NCI-H2196 treated with DMSO at 0.1 percent for 48 hours (cell line): ENCODE measurements around the gene ATG14.
"Not testable (repeated sequence)": the region's sequence is repeated elsewhere in the genome, so short reads cannot be mapped to it uniquely, and the experiment has no call there.

Experiments
- DNase-seq: peaks from one replicate; lab custom pipeline; 2025; ENCODE audit not compliant: unreplicated experiment; lab: John Stamatoyannopoulos, UW

The ATG14 gene, protein sequence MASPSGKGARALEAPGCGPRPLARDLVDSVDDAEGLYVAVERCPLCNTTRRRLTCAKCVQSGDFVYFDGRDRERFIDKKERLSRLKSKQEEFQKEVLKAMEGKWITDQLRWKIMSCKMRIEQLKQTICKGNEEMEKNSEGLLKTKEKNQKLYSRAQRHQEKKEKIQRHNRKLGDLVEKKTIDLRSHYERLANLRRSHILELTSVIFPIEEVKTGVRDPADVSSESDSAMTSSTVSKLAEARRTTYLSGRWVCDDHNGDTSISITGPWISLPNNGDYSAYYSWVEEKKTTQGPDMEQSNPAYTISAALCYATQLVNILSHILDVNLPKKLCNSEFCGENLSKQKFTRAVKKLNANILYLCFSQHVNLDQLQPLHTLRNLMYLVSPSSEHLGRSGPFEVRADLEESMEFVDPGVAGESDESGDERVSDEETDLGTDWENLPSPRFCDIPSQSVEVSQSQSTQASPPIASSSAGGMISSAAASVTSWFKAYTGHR

DNA sequence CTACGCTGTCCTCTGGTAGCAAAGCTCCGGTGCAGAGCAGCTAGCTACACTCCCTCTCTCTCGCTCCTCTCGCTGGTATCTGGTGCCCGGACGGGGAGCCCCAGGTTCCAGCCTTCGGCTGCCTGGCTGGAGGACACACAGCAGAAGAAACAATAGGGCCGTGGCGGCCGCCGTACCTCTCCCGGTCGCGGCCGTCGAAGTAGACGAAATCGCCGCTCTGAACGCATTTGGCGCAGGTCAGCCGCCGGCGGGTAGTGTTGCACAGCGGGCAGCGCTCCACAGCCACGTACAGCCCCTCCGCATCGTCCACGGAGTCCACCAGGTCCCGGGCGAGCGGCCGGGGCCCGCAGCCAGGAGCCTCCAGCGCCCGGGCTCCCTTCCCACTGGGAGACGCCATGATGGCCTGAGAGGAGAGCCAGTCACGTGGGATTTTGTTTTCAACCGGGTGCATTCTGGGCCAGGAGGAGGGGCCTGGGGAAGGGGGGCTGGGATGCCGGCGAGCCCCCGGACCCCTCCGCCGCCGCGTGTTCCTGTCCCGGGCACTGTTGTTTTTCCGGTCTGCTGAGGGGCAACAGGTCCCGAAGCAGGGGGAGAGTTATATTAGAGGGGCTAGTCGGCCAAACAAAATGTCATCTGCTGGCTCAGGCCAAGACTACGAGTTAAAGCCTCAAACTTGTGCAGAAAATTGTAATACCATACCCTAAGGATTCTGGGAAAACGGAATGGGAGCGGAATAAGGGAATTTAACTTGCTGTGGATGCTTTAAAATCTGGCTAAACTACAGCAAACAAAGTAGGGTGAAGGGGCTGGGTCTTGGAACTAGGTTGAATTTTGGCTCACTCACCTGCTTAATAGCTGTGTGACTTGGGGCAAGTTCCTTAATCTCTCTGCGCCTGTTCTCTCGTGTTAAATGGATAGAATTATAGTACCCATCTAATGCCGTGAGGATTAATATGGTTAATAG lies at the start of gene ATG14:
ATG14 (minus strand) TSS at position 405 of the 964 bp plus-strand sequence; CDS start at position 397, 8 bp downstream.
- DNase-seq = peak; percentile 74

DNA sequence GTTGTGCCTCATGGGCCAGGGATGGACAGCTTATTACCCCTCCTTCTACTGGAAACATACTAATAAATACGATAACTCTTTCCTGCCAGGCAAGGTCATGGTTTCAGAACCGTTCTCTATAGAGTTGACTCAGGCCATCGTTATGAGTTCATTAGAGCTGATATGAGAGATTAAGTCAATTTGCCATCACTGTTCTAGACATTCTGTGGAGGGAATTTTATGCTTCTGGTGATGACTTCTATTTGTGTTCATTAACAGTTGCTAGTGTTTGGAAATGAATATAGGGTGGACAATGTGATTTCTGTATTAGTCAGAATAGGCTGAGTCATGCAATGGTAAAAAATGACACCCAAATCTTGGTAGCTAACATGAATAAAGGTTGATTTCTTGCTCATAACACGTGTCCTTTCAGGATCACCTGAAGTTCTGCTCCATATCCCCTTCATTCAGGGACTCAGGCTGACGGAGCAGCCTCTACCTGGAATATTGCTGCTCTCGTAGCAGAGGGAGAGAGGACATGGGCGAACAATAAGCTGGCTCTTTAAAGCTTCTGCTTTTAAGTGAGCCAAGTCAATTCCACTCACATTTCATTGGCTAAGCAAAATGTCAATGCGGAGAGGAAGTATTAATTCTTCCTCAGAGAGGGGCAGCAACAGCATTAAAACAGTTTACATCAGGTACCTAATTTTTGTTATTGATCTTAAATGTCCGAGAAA lies 47.3 kb upstream of the ATG14 start:
- no peak for DNase-seq

DNA sequence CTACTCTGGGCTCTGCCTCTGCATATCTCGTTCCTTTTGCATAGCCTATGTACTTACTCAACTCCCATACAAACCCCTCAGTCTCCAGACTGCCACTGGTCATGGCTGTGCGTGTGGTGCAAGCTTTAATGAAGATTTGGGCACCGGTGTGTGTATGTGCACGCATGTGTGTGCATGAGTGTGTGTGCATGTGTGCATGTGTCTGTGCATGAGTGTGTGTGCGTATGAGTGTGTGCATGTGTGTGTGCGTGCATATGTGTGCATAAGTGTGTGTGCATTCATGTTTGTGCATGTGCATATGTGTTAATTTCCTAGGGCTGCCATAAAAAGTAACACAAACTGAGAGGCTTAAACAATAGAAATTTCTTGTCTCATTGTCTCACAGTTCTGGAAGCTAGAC lies 45.9 kb upstream of the ATG14 start:
- DNase-seq = no peak

DNA sequence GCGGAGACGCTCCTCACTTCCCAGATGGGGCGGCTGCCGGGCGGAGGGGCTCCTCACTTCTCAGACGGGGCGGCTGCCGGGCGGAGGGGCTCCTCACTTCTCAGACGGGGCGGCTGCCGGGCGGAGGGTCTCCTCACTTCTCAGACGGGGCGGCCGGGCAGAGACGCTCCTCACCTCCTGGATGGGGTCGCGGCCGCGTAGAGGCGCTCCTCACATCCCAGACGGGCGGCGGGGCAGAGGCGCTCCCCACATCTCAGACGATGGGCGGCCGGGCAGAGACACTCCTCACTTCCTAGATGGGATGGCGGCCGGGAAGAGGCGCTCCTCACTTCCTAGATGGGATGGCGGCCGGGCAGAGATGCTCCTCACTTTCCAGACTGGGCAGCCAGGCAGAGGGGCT lies 44.8 kb upstream of the ATG14 start:
- not testable (repeated sequence) for DNase-seq

DNA sequence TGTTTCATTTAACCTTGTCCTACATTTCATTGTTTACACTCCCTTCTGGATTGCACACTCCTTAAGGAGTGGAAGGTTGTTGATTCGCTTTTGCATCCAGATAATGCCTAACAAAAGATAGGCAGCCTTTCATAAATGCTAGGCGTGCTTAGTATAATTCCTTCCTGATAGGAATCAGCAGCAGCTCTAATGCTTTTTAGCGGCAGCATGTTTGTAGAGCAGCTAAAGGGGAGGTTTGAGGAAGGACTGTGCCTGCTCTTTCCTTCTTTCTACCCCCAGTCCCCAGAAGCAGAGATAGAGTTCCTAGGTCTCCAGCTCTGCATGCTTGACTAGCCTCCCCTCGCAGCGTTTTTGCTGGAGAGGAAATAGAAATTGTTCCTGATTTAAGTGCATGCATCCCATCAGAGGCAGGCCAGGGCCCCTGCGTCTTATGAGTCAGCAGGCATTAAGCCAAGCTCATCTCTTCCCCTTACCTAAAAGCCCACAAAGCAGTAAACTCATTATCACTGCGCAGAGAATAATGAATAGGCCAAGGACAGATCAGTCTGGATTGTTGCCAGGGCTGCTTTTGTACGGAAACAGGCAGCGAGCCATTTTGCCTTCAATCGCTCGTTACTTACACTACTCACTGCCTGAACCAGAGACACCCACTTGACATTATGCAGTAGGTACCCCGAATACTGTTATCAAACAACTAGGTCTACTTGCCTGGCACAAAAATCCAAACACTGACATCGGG lies 42.8 kb upstream of the ATG14 start:
- DNase-seq = peak; percentile 55

DNA sequence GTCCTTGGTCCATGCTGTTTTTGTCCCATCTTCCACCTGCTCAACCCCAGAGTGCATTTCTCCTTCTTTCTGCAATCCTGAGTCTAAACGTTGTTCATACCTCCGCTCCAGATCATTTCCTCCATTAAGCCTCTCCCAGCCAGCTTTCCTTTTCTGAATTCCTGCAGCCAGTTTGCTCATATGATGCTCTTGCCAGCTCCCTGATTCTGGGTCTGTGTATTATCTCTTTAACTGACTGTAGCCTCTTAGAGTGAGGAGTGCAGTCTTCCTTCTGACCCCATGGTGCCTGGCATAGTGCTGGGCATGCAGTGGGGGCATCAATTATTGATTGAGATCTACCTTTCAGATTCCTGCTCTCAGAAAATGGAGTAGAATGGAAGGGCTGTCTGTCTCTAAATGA lies 40.3 kb upstream of the ATG14 start:
- no peak for DNase-seq

DNA sequence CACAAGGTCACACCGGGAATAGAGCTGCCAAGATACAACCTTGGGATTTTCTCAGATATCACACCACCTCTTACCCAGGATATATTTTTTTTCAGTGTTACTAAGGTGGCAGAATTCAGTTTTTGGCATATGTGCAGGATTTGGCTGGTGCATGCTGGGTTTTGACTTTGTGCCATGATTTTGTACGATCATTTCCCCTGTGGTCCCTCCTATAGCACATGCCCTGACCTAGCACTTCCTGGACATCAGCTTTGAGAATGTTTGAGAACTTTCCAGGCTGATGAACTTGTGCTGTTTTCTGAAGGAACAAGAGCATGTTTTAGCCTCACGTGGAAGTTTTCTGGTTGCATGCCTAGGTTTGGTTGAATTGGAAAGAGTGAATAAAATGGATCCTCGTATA lies 39.8 kb upstream of the ATG14 start:
- DNase-seq = no peak

DNA sequence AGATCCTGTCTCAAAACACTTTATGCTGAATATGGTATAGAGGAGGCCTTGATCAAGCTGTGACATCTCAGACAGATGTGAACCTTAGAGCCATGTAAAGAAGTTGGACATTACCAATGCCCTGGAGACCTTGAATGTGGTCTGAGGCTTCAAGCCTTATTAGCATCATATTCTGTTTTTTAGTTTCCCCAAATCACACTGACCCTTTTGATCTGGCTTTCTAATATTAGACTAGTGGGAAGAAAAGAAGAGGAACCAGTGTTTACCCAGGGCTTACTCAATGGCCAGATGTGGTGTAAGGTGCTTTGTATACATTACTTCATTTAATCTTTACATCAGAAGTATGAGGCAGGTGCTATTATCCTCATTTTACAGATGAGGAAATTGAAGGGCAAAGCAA lies 39.4 kb upstream of the ATG14 start:
- DNase-seq = no peak

DNA sequence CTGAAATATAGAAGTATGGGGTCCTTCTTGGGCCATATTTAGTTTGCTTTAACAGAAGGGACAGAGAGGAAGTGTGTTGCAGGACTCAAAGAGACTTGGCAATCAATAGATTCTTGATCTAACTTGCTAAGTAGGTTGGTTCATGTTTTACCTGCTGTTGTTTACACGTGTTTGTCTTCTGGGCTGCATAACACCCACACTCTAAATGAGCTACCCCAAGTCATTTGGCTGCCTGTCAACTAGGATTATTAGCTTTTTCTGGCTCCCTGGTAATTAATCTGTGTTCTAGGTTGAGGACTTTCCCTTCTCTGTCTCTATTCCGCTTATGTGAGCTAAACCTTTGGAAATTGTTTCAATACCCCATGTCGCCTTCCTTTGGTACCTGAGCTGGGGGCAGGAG lies 38.9 kb upstream of the ATG14 start:
- DNase-seq = no peak

DNA sequence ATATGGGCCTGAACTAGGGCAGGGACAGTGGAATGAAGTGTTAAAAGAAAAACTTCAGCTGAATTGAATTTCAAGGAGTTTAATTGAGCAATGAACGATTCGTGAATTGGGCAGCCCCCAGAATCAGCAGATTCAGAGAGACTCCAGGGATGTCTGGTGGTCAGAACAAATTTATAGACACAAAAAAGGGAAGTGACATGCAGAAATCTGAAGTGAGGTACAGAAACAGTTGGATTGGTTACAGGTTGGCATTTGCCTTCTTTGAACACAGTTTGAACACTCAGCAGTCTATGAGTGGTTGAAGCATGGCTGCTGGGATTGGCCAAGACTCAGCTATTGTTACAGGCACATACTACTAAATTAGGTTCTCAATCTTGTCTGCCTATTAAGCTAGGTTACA lies 38.5 kb upstream of the ATG14 start:
- DNase-seq = no peak

DNA sequence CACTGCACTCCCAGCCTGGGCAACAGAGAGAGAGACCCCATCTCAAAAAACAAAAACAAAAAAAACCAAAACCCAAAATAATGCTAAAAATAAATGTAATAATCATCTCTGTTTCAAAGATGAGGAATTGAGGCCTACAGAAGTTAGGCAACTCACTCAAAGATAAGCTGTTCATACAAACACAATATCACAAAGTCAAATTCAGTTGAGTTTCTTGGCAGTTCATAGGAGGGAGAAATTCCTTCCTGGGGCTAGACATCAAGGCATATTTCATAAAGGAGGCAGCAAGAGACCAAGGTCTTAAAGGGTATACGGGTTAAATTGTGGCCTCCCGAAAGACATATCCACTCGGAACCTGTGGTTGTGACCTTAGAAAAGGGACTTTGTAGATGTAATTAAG lies 37.5 kb upstream of the ATG14 start:
- no peak for DNase-seq

DNA sequence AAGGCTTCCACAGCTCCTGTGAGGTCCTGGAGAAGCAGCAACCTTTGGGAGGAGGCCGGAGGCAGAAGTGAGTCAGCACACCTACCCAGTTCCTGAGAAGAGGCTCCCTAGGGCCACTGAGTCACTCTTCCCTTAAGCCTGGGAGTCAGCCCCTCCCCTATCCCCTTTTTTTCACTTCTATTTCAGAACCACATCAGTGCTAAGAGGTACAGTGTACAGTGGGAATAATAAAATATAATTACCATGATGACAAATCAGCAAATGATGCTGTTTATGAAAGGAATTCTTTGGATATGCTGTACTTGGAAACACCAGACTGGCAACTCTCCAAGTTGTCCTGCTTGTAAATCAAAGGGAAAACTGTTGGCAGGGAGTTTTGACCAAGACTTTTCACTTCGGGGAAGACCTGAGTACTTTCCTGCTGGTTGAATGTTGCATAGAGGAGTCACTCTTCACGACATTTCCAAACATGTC lies 36.5 kb upstream of the ATG14 start:
- no peak for DNase-seq

DNA sequence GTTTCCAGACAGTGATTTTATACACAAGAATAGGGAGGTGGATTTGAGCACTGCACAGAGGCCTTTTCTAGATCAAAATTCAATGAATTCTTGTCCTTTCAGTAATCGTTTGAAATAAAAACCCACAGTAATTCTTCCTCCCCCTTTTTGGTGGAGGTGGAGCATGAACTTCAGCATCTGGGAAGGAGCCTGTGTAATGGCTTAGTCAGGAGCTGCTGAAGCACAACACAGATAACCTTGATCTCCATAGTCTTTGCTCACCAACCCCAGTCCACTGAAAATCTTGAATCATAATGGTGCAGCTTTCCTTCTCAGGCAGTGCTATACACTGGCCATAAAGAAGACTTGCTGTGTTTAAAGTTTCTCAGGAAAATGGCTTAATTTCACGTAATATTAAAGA lies 35.2 kb upstream of the ATG14 start:
- no peak for DNase-seq

DNA sequence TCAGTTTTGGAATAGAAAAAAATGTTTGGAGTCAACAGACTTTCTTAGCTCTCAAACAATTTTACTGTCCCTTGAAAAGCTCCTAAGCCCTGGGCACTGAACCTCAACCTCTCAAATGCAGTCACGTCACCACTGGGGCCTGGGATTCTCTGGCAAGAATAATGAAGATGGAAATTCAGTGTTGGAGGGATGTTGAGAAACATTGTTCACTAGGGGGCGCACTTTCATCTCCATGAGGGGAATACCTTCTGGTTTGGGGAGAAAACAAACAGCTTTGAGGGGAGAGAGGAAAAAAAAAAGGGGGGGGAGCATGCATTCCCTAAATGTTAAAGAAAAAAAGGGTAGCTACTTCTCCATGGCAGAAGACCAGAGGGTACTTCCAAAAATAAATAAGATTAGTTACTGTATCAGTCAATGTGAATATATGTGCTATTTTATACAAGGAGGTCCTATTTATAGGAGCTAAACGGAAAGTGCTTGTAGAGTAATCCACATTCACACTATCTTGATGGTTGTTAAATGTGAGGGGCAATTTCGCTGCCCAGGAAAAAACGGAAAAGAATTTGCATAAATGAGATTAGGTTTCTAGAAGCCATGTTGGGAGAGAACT lies 34.6 kb upstream of the ATG14 start:
- peak; percentile 46 for DNase-seq

DNA sequence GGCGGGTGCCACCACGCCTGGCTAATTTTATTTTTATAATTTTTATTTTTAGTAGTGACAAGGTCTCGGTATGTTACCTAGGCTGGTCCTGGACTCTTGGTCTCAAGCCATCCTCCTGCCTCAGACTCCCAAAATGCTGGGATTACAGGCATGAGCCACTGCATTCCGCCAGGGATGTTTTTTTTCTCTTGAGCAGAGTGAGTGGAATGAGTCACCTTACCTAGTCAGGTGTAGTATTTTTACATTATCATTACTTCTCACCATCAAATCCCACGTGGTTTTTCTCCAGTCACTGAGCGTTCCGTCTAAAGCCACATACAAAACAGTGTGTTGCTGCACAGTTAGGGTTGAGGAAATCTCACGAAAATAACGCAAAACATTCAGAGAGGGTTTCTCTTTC lies 29.7 kb upstream of the ATG14 start:
- DNase-seq = no peak

DNA sequence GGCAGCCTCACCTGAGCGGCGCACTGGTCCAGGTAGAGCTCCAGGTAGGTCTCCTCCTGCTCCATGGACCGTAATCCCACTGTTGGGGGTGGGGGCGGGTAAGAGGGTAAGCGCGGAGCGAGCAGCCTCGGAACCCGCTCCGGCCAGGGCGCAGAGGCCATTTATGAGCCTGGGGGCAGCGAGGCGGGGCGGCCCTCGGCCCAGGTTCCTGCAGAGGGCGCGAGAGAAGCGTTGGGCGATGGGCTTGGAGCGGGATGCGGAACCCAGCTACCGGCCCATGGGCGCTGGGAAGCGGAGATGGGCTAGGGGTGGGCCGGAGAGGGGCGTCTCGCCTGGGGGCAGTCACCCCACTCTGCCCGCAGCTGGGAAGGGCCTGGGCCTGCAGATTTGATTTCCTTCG lies 28.8 kb upstream of the ATG14 start, which contains the start of gene TBPL2:
TBPL2 (minus strand) TSS at position 232 of the 400 bp plus-strand sequence; CDS start at position 65, 167 bp downstream.
- DNase-seq = no peak

DNA sequence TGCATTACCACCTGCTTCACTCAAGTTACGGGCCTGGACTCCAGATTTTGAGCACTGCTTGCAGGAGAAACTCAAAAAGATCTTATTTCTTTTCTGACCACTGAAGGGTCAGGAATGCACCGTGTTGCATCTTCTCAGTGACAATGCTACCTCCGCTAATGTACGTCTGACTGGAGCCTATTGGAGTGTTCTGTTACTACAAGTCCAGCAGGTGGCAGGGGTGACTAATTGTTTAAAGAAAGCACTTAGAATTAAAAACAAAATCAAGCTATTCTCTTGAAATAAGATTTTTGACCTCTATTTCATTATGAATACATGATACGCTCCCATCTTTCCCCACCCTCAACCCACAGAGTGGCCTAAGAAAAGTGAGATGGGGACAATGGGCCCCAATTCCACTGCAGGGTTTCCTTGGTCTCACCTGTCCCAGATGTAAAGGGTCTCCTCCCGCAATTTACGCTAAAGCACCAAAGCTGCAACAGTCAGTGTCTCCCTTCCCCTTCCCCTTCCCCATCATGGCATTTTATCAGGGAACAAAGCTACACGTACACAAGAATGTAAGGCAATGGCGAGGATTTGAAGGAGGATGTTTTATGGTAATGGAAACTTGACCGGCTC lies 26.5 kb upstream of the ATG14 start:
- peak; percentile 62 for DNase-seq

DNA sequence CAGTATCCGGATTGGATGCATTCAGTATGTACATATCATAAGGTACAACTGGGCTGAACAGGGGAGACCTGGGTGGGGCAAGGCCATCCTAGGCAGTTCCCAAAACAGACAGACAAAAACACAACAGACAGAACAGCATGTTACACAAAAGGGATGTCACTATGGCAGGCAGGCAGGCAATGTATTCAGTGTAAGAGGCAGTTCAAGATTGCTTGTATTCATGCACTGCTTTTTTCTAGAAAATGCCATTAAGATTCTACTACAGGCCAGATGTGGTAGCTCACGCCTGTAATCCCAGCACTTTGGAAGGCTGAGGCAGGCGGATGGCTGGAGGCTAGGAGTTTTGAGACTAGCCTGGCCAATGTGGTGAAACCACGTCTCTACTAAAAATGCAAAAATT lies 25.3 kb upstream of the ATG14 start:
- DNase-seq = no peak

DNA sequence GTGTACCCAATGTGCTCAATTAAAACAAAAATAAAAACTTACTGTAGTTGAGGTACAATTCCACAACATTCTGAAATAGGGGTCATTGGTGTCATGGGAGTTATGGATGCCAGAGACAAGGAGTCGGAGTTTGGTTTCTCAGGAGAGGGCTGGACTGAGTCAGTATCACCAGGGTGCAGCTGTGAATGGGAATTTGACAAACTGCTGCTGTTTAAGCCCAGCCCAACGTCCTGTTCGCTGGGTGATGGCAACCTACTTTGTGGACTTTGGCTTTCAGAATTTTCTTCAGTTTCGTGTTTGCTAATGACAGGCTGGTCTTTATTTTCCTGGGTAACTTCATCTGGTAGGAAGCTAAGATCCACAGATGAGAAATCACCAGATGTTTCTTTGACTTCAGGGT lies 24.9 kb upstream of the ATG14 start:
- DNase-seq = no peak
